GM06990 (cell line): Measurements from ENCODE around the gene CSNK1D.
A peak's percentile ranks its signal among the peaks of the same experiment; 100 is the strongest.

ENCODE experiments used
- DNase-seq: peaks from one replicate; pipeline ENCODE4 v3.0.0-alpha.2; 2011; ENCODE audit not compliant: insufficient read length; ENCODE audit errors: extremely low read depth
- H3K27me3 ChIP-seq: replicated peaks from 2 replicates; pipeline ENCODE4 v1.6.0; 2011; ENCODE audit warnings: low read length; ENCODE audit not compliant: control insufficient read depth, insufficient read depth
- H3K36me3 ChIP-seq: 2 replicates; pipeline ENCODE4 v1.5.1; 2011; ENCODE audit warnings: low read length; ENCODE audit not compliant: control insufficient read depth, insufficient read depth
- H3K4me3 ChIP-seq: replicated peaks from 2 replicates; pipeline ENCODE4 v1.5.1; 2011; ENCODE audit warnings: low read depth, mild to moderate bottlenecking, control low read depth, low read length
- TF ChIP-seq, protein P1 (sequence below): IDR thresholded peaks from 2 replicates; pipeline ENCODE4 v1.5.1; 2011; ENCODE audit warnings: low read length, control low read depth, mild to moderate bottlenecking, inconsistent platforms; ENCODE audit not compliant: insufficient read depth, poor library complexity, severe bottlenecking

Gene CSNK1D

GRCh38 chr17:82243648-82244412 lies 29.7 kb downstream of the CSNK1D start:
- Histone ChIP-seq H3K4me3 (no peak overlapping the region), H3K36me3 (peaks cover 52% of the 10 kb centered on the region), H3K27me3 (no peaks in the 10 kb centered on the region)
- peak; percentile 24 for DNase-seq
- TF ChIP-seq, protein P1, sequence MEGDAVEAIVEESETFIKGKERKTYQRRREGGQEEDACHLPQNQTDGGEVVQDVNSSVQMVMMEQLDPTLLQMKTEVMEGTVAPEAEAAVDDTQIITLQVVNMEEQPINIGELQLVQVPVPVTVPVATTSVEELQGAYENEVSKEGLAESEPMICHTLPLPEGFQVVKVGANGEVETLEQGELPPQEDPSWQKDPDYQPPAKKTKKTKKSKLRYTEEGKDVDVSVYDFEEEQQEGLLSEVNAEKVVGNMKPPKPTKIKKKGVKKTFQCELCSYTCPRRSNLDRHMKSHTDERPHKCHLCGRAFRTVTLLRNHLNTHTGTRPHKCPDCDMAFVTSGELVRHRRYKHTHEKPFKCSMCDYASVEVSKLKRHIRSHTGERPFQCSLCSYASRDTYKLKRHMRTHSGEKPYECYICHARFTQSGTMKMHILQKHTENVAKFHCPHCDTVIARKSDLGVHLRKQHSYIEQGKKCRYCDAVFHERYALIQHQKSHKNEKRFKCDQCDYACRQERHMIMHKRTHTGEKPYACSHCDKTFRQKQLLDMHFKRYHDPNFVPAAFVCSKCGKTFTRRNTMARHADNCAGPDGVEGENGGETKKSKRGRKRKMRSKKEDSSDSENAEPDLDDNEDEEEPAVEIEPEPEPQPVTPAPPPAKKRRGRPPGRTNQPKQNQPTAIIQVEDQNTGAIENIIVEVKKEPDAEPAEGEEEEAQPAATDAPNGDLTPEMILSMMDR: no peak

DNA sequence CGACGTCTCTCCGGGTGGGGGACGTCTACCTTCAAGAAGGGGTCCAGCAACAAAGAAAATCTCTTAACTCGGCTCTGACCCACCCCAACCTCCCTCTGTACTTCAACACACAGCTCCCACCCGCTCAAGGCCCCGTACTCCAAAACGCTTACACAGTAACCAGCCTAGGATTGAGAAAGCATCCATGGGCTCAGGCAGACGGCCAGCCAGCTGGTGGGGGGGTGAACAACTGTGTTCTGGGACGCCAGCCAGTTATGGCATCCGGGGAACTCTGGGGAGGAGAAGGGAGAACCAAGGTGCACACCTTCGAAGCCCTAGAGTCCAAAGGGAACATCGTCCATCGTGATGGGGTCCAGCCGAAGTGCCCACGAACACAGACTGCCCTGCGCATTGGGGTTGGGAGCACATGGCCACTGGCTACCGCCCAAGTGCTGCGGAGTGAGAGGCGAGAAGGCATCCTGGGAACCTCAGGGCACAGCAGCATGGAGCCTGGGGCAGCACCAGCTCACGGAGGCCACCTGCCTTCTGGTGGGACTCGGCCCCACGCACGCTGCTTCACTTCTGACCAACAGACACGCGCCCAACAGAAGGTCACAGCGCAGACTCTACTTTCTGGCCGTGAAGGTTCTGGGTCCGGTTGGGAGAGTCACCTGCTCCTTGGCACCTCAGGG lies 30.4 kb downstream of the CSNK1D start:
- peaks cover 53% of the 10 kb centered on the region for H3K36me3 ChIP-seq
- H3K27me3 ChIP-seq: no peaks in the 10 kb centered on the region
- DNase-seq: peak; percentile 28
- TF ChIP-seq, protein P1: no peak
- H3K4me3 ChIP-seq: no peak overlapping the region

- Histone ChIP-seq H3K36me3 (peaks cover 52% of the 10 kb centered on the region), H3K4me3 (no peak overlapping the region), H3K27me3 (no peaks in the 10 kb centered on the region)
- DNase-seq: peak; percentile 33
- TF ChIP-seq, protein P1: no peak
Observed at GRCh38 chr17:82242698-82242976, 30.9 kb downstream of the CSNK1D start.

- Histone ChIP-seq H3K27me3 (no peaks in the 10 kb centered on the region), H3K4me3 (no peak overlapping the region), H3K36me3 (peaks cover 51% of the 10 kb centered on the region)
- peak; percentile 47 for DNase-seq
- TF ChIP-seq, protein P1: no peak
Observed at GRCh38 chr17:82241926-82242697, 31.4 kb downstream of the CSNK1D start.

GRCh38 chr17:82241183-82241925 lies 32.1 kb downstream of the CSNK1D start:
- H3K27me3 ChIP-seq: no peaks in the 10 kb centered on the region
- peak; percentile 42 for DNase-seq
- H3K36me3 ChIP-seq: peaks cover 44% of the 10 kb centered on the region
- TF ChIP-seq, protein P1: no peak
- no peak overlapping the region for H3K4me3 ChIP-seq
